HG03521 (cell line): ENCODE results near the gene PPP2R3C.
"Not testable (repeated sequence)": the region's sequence is repeated elsewhere in the genome, so short reads cannot be mapped to it uniquely, and the experiment has no call there.

Source experiments
- ATAC-seq: cut with Tn5 transposase; IDR thresholded peaks from one replicate; pipeline ENCODE4 v1.9.1; 2021; ENCODE audit warnings: mild to moderate bottlenecking, moderate library complexity; ENCODE audit not compliant: unreplicated experiment

PPP2R3C gene

DNA sequence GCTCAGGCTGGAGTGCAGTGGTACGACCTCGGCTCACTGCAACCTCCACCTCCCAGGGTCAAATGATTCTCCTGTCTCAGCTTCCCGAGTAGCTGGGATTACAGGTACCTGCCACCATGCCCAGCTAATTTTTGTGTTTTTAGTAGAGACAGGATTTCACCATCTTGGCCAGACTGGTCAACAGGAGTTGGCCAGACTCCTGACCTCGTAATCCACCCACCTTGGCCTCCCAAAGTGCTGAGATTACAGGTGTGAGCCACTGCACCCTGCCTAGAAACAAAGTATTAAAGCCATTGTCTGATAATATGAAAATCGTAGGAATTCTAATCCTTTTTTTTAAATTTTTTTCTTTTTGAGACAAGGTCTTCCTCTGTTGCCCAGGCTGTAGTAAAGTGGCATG is 56.1 kb downstream of the PPP2R3C start:
- ATAC-seq: not testable (repeated sequence)

DNA sequence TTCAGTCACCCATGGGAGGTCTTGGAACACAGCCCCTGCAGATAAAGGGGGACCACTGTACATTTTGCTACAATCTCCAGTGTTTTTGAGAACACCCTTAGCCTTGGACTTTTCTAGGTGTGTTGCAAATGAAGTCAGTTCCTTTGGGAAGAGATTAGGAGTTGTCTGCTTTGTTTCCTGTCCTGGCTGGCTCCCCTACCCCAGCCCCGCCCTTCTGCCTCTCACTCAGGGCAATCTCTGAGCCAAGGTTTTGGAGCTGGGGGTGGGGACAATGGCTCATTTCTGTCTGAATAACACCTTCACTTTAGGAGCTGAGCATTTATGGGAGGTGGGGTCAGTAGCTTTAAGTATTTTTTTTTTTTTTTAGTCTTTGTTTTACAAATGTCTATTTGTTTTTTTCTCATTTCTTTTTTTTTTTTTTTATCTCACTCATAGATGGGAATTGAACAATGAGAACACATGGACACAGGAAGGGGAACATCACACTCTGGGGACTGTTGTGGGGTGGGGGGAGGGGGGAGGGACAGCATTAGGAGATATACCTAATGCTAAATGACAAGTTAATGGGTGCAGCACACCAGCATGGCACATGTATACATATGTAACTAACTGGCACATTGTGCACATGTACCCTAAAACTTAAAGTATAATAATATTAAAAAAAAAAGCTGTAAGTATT is 60.5 kb downstream of the PPP2R3C start:
- not testable (repeated sequence) for ATAC-seq

DNA sequence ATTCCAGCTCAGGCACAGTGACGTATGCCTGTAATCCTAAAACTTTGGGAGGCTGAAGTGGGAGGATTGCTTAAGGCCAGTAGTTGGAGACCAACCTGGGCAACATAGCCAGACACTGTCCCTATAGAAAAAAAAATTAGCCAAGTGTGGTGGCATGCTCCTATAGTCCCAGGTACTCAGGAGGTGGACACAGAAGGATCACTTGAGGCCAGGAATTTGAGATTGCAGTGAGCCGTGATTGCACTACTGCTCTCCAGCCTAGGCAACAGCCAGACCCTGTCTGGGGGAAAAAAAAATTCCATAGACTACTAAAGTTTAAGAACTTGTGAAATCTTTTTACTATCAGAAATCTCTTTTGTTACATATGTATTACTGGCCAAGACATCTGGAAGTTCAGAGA is 69.2 kb downstream of the PPP2R3C start:
- ATAC-seq: no peak

DNA sequence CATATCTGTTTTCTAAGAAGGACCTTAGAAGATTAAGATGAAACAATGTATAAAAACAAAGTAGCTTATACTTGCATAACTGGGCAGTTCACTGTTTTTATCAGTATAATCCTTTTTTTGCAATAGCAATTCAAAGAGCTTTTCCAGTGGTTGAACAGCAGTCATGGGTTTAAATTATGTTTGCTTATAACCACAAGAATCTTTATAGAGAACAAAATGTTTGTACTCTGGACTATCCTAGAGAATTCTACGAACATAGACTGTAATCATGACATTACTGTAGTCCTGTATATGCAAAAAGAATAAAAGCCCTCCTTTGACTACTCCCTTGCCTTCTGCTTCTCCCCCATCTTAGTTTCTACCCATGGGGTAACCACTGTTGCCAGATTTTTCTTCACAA is 70.0 kb downstream of the PPP2R3C start:
- ATAC-seq: no peak

DNA sequence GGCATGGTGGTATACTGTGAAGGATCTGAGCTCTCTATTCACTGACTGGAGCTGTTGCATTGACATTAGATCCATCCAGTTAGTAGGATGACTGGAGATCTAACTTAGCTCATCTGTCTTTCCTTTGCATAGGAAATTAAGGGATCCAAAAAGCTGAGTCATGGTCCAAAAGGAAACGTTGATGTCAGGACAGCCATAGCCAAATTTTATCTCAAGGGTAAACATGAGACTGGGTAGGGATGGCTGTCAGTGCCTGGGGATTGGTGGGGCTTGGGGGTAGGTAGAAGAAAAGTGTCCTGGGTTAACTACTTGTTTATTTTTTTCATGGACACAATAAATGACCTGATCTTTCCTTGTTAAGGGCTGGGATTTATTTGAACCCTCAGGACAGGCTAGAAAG is 71.1 kb downstream of the PPP2R3C start:
- no peak for ATAC-seq

DNA sequence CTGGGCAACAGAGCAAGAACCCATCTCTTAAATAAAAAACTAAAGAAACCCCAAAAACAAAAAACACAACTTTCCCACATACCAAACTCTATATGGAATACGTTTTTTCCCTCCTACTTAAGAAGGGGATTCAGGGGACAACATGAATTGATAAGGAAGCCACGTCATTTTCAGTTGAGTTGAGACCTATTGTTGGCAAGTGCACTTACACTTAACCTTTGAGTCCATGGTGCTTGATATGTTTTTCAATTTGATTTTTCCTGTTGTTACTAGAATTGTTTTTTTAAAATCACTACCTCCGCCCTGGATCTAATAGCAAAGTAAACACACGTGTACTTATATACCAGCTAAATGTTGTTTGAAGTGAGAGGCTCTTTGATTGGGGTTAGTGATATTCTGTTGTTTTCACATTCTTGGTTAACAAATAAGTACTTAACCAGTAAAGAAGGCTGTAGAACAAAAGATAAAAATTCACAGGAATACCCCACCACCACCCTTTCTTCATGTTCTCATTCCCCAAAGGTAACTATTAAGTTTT is 73.7 kb downstream of the PPP2R3C start:
- no peak for ATAC-seq

DNA sequence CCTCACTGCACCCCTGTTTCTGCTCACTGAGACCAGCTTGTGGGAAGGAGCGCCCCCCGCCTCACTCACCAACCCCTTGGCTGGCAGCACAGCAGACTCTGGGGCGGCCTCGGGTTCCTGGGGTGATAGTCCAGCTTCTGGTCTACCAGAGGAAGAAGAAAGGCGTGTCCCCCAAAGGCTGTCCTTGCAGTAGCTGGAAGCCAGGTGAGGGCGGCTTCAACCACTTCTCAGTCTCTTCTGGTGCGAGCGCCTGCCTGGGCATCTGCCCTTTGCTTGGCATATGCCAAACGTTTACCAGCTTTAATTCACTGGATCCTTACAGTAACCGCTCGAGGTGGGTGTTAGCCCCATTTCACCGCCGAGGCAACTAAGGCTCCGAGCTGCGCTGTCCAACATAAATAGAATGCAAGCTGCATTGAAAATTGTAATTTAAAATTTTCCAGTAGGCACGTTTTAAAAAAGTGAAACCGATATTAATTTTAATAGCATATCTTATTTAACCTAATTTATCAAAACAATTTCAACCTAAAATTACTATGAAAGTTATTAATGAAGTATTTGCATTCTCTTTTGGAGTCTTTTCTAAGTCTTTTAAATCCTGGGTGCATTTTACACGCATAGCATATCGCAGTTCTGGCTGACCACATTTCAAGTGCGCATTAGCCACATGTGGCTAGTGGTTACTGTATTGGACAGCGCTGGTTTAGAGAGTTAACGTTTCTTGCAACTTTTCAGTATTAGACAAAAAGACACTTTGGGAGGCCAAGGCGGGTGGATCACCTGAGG is 74.8 kb downstream of the PPP2R3C start:
- peak; percentile 14 for ATAC-seq

DNA sequence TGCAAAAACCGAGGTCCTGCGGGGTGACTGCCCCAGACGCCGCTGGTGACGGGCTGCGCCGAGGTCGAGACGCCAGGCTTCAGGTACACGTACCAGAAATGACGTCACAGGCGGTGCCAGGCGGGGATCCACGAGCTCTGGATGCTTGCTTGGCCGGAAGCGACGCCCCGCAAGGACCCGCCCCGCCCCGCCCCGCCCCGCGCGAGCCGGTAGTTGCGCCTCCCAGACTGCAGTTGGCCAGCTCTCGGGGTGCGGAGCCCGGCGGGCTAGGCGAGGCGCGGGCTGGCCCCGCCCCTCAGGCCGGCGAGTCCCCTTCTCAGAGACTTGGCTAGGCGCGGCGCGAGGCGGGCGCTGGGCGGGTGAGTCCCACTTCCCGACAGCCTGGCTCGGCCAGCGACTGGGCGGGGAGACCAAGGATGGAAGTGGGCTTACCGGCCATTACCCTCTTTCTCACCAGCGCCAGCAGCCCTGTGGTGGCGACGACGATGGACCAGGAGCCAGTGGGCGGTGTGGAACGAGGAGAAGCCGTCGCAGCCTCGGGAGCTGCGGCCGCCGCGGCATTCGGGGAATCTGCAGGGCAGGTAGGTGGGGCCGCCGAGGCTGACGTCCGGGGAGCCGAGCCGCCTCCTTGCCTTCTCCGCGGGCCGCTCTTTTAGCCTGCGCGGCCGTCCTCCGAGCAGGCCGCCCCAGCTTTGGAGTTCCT is 75.6 kb downstream of the PPP2R3C start, which contains the start of gene FAM177A1:
FAM177A1 (plus strand) TSS at position 225 of the 703 bp plus-strand sequence; CDS start at position 417, 192 bp downstream.
- peak; percentile 95 for ATAC-seq

DNA sequence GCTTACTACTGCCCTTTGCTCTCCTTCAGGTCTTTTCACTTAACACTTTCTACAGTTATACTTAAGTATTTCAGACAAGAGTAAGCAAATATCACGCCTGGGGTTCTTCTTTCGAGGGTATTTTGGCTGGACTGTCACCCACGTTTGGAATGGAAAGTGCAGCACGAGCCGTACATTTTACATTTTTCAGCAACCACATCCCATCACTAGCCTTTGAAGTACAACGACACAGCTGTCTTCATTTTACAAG is 76.1 kb downstream of the PPP2R3C start:
- ATAC-seq: no peak

DNA sequence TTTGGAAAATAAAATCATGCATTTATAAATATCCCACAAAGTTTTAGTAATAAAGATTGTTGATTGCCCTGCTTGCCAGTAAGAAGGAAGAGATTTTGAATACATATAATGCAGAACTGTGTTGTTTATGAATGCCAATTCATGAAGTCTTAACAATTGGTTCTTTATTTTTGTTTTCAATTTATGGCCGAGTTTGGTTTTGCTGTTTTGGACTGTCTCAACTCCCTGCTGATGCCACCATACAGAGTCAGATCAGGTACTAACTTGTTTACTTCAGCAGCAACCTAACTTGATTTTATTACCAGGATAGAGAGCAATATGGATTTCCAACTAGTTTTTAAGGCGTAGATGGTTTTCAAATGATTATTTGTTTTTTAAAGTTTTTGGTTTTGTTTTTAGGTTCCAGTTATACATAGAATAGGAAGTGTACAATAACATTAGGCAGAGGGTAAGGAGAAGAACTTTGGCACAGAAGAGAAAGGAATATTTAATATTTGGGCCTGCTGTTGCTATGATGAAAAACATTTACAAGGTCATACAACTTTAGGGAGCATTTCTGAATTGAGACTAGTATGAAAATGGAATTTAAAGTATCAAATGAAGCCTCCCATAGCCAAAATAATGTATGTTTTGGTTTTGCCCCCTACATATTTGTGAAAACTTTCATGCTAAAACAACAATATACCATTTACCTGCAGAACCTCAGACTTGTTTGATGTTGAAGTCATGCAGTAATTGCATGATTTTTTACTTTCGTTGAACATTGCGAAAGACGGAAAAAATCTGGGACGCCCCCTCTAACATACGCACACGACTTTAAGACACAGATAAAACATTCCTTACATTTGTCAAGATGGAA is 76.6 kb downstream of the PPP2R3C start:
- no peak for ATAC-seq

DNA sequence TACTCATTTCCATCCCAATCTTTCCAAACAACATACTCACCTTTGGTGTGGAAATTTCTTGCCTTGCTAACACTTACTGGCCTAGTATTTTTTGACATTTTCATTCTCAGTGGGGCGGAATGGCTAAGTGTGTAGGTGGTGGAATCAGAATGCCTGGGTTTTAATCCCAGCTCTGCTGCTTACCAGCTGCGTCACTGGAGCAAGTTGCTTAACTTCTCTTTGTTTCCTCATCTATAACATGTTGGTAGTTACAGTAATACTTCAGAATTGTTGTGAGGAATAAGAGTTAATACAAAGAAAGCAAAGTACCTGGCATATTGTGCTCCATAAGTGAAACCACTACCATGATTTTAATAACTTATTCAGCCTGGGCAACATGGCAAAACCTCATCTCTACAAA is 78.7 kb downstream of the PPP2R3C start:
- ATAC-seq: no peak

DNA sequence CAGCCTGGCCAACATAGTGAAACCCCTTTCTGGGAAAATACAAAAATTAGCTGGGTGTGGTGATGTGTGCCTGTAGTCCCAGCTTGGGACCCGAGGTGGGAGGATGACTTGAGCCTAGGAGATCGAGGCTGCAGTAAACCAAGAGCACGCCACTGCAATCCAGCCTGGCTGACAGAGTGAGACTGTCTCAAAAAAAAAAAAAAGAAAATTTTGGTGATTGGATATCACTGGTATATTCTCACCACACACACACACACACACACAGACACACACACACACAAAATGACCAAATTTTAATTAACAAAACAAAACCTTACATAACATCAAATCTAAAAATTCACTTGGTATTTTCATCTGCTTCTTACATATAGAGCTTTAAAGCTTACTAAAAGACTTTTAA is 79.2 kb downstream of the PPP2R3C start:
- no peak for ATAC-seq

DNA sequence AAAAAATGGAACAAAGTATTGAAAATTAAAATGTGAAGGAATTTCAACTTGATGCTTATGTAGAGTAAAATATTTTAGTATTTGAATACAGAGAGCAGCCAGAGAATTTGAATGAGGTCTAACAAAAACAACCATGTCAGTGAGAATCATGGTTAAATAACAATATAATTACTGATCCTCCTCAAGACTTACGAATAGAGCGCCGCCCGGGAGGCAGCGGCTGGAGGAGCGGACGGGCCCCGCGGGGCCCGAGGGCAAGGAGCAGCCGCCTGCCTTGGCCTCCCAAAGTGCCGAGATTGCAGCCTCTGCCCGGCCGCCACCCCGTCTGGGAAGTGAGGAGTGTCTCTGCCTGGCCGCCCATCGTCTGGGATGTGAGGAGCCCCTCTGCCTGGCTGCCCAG is 83.5 kb downstream of the PPP2R3C start:
- ATAC-seq: not testable (repeated sequence)
